Calu3 (cell line): Measurements from ENCODE around the gene BACH2. TPM values are rescaled to one million over a fixed set of nuclear protein-coding genes. Genes with fewer than 3 reads are reported as not detected.

ENCODE experiments used
- BruUV-seq: library from RNA; stranded (reverse); fragments of 400-500 nt; replicated peaks from 2 replicates; lab custom pipeline; 2021; lab: Mats Ljungman, UMichigan
- CTCF ChIA-PET: fragments of 300-600 bp; sonication (Branson Sonifier 250); formaldehyde crosslinking; loops from one replicate; lab custom pipeline; 2022; ENCODE audit warnings: antibody characterized with exemption; lab: Charles Lee
- DNase-seq: peaks from one replicate; pipeline ENCODE4 v3.0.0; 2022
- H3K27ac Mint-ChIP-seq: one replicate; pipeline ENCODE4 v1.8.0; 2022; ENCODE audit warnings: mixed read lengths; ENCODE audit not compliant: unreplicated experiment
- H3K27me3 Mint-ChIP-seq: one replicate; pipeline ENCODE4 v1.8.0; 2022; ENCODE audit warnings: mixed read lengths; ENCODE audit not compliant: unreplicated experiment
- H3K36me3 Mint-ChIP-seq: one replicate; pipeline ENCODE4 v1.8.0; 2022; ENCODE audit warnings: mild to moderate bottlenecking, moderate library complexity, mixed read lengths; ENCODE audit not compliant: insufficient read depth, unreplicated experiment
- H3K4me1 Mint-ChIP-seq: one replicate; pipeline ENCODE4 v1.8.0; 2022; ENCODE audit warnings: mild to moderate bottlenecking, low read depth, mixed read lengths; ENCODE audit not compliant: unreplicated experiment
- H3K4me3 Mint-ChIP-seq: one replicate; pipeline ENCODE4 v1.8.0; 2022; ENCODE audit warnings: mild to moderate bottlenecking, low read depth, moderate library complexity, mixed read lengths; ENCODE audit not compliant: unreplicated experiment
- H3K9me3 Mint-ChIP-seq: one replicate; pipeline ENCODE4 v1.8.0; 2022; ENCODE audit warnings: low read depth, mixed read lengths; ENCODE audit not compliant: unreplicated experiment
- CTCF ChIP-seq: fragments of 200-600 bp; IDR thresholded peaks from one replicate; pipeline ENCODE4 v1.8.0; 2022; ENCODE audit warnings: antibody characterized with exemption; ENCODE audit not compliant: unreplicated experiment
- intact Hi-C: fragments of 100-400 bp; cut with micrococcal nuclease; formaldehyde crosslinking; loops from one replicate; pipeline ENCODE4 v1.10.0; 2022; ENCODE audit not compliant: unreplicated experiment
- total RNA-seq: library from RNA; stranded (reverse); gene quantifications from 2 replicates; pipeline ENCODE4 v1.2.3, GENCODE V29; 2022

The BACH2 gene
- total RNA-seq, 1 experiment from 2014 or later = 7.2 TPM

- H3K9me3 Mint-ChIP-seq = no peaks in the 10 kb centered on the region
- no peak overlapping the region for H3K27ac Mint-ChIP-seq
- CTCF ChIA-PET = no interaction called here
- DNase-seq = no peak
- intact Hi-C loops = loop anchor here (5.0 kb wide), 1 partner anchor 102 kb away; no protein-coding TSS in a partner anchor
- H3K27me3 Mint-ChIP-seq = peaks cover 10% of the 10 kb centered on the region
- no peaks in the 10 kb centered on the region for H3K36me3 Mint-ChIP-seq
- no TSS peak for BruUV-seq
- H3K4me1 Mint-ChIP-seq = peaks cover 29% of the 10 kb centered on the region
- H3K4me3 Mint-ChIP-seq = no peak overlapping the region
- TF ChIP-seq CTCF = no peak
Observed at GRCh38 chr6:90289902-90290301, 6.7 kb downstream of the BACH2 start.

- Mint-ChIP-seq H3K27ac (no peak overlapping the region), H3K4me3 (no peak overlapping the region), H3K4me1 (peaks cover 31% of the 10 kb centered on the region), H3K36me3 (peaks cover 7% of the 10 kb centered on the region), H3K9me3 (no peaks in the 10 kb centered on the region), H3K27me3 (no peaks in the 10 kb centered on the region)
- intact Hi-C loops = loop anchor here (5.0 kb wide), 1 partner anchor 104 kb away; no protein-coding TSS in a partner anchor
- no peak for TF ChIP-seq CTCF
- no peak for DNase-seq
- CTCF ChIA-PET = no interaction called here
- no TSS peak for BruUV-seq
Observed at GRCh38 chr6:90288404-90288803, 8.2 kb downstream of the BACH2 start.

GRCh38 chr6:90286884-90287488 lies 9.7 kb downstream of the BACH2 start:
- Mint-ChIP-seq H3K27me3 (no peaks in the 10 kb centered on the region), H3K4me1 (peaks cover 36% of the 10 kb centered on the region), H3K27ac (no peak overlapping the region), H3K9me3 (peaks cover 2% of the 10 kb centered on the region), H3K4me3 (no peak overlapping the region), H3K36me3 (peaks cover 7% of the 10 kb centered on the region)
- peak; percentile 62 for DNase-seq
- no TSS peak for BruUV-seq
- CTCF ChIA-PET = interaction anchor here (0.7 to 1.5 kb wide), 3 partner anchors 52 to 347 kb away, joined by 4 to 5 read pairs (median 4); no protein-coding TSS in a partner anchor
- intact Hi-C loops = loop anchor here (5.0 kb wide), 1 partner anchor 105 kb away; no protein-coding TSS in a partner anchor
- peak; percentile 83 for TF ChIP-seq CTCF

GRCh38 chr6:90285611-90286381 lies 10.8 kb downstream of the BACH2 start:
- no TSS peak for BruUV-seq
- intact Hi-C loops = loop anchor here (2.0 to 5.0 kb wide), 6 partner anchors 67 to 345 kb away; no protein-coding TSS in a partner anchor
- Mint-ChIP-seq H3K4me3 (peak overlapping the region; percentile 72), H3K27ac (peak overlapping the region; percentile 96), H3K4me1 (peaks cover 40% of the 10 kb centered on the region), H3K27me3 (no peaks in the 10 kb centered on the region), H3K36me3 (peaks cover 7% of the 10 kb centered on the region), H3K9me3 (peaks cover 2% of the 10 kb centered on the region)
- CTCF ChIA-PET = interaction anchor here (0.6 to 2.4 kb wide), 6 partner anchors 51 to 345 kb away, joined by 4 to 14 read pairs (median 6); no protein-coding TSS in a partner anchor
- no peak for TF ChIP-seq CTCF
- peak; percentile 74 for DNase-seq
